ENCODE data around the gene CLK2.
"Not testable (repeated sequence)": the region's sequence is repeated elsewhere in the genome, so short reads cannot be mapped to it uniquely, and the experiment has no call there.

Gene CLK2

GRCh38 chr1:155241069-155241679, 32.1 kb downstream of the CLK2 start:
- POLR2A ChIA-PET (ENCODE audit: low non-redundant PET): interaction anchor here (0.5 to 0.8 kb wide), 2 partner anchors 15 to 33 kb away, joined by 4 to 6 read pairs; no protein-coding TSS in a partner anchor
- no peak for TF ChIP-seq CTCF (conservative IDR thresholded peaks at IDR 0.05; ENCODE audit: low read depth)
- H3K27ac ChIP-seq: peak overlapping the region; percentile 63
- peak; percentile 83 for DNase-seq (ENCODE audit: low spot score)
- CTCF ChIA-PET: interaction anchor here (2.6 kb wide), 1 partner anchor 10 kb away, joined by 10 read pairs; no protein-coding TSS in a partner anchor

- no peak for DNase-seq (ENCODE audit: low spot score)
- TF ChIP-seq CTCF (conservative IDR thresholded peaks at IDR 0.05; ENCODE audit: low read depth): no peak
- peak overlapping the region; percentile 43 for H3K27ac ChIP-seq
- POLR2A ChIA-PET (ENCODE audit: low non-redundant PET): no interaction called here
- CTCF ChIA-PET: interaction anchor here (1.0 kb wide), 1 partner anchor 10 kb away, joined by 3 read pairs; no protein-coding TSS in a partner anchor
These were observed 36.9 kb downstream of the CLK2 start for GRCh38 chr1:155236451-155236850.

GRCh38 chr1:155235375-155235774, 37.9 kb downstream of the CLK2 start:
- CTCF ChIA-PET; POLR2A ChIA-PET (ENCODE audit: low non-redundant PET); H3K27ac ChIP-seq; DNase-seq (ENCODE audit: low spot score): not testable (repeated sequence)

- CTCF ChIA-PET; DNase-seq (ENCODE audit: low spot score); H3K27ac ChIP-seq; POLR2A ChIA-PET (ENCODE audit: low non-redundant PET): not testable (repeated sequence)
These were observed 39.8 kb downstream of the CLK2 start for GRCh38 chr1:155233502-155233901.

- POLR2A ChIA-PET (ENCODE audit: low non-redundant PET): interaction anchor here (0.6 kb wide), 1 partner anchor 9 kb away, joined by 3 read pairs; no protein-coding TSS in a partner anchor
- DNase-seq (ENCODE audit: low spot score); CTCF ChIA-PET: not testable (repeated sequence)
- H3K27ac ChIP-seq: peak overlapping the region; percentile 56
These were observed 41.0 kb downstream of the CLK2 start for GRCh38 chr1:155232001-155232978.

GRCh38 chr1:155231302-155231701, 42.0 kb downstream of the CLK2 start:
- H3K27ac ChIP-seq; DNase-seq (ENCODE audit: low spot score); POLR2A ChIA-PET (ENCODE audit: low non-redundant PET): not testable (repeated sequence)
- CTCF ChIA-PET: interaction anchor here (0.9 kb wide), 1 partner anchor 20 kb away, joined by 5 read pairs; no protein-coding TSS in a partner anchor

- no peak for TF ChIP-seq CTCF (conservative IDR thresholded peaks at IDR 0.05; ENCODE audit: low read depth)
- CTCF ChIA-PET: interaction anchor here (0.6 to 2.8 kb wide), 2 partner anchors 22 to 61 kb away, joined by 3 to 13 read pairs; no protein-coding TSS in a partner anchor
- DNase-seq (ENCODE audit: low spot score): no peak
- H3K27ac ChIP-seq: peak overlapping the region; percentile 90
- POLR2A ChIA-PET (ENCODE audit: low non-redundant PET): no interaction called here
These were observed 45.2 kb downstream of the CLK2 start for GRCh38 chr1:155228096-155228427.

- POLR2A ChIA-PET (ENCODE audit: low non-redundant PET): interaction anchor here (0.7 to 1.2 kb wide), 2 partner anchors 21 to 24 kb away, joined by 3 read pairs; no protein-coding TSS in a partner anchor
- peak; percentile 100 for DNase-seq (ENCODE audit: low spot score)
- TF ChIP-seq CTCF (conservative IDR thresholded peaks at IDR 0.05; ENCODE audit: low read depth): no peak
- CTCF ChIA-PET: interaction anchor here (0.6 to 2.8 kb wide), 4 partner anchors 9 to 62 kb away, joined by 3 to 22 read pairs (median 8); partner anchors contain the start of gene THBS3
- H3K27ac ChIP-seq: peak overlapping the region; percentile 90
These were observed 45.8 kb downstream of the CLK2 start for GRCh38 chr1:155227261-155228095.
